ENCODE results near the gene NTN4.

- no peak for TF ChIP-seq CTCF (IDR thresholded peaks at IDR 0.05)
- no peak for TF ChIP-seq POLR2A (IDR thresholded peaks at IDR 0.05)
These were observed 116.4 kb downstream of the NTN4 start for GRCh38 chr12:95674163-95674562.

Data from ovary (tissue), 3 donors.